ENCODE measurements around the gene RNU6-9.

- TF ChIP-seq CTCF (IDR thresholded peaks at IDR 0.05) (no peak), POLR2AphosphoS5 (IDR thresholded peaks at IDR 0.05; ENCODE audit: low read depth, low read length) (no peak)
- TF ChIP-seq, protein P1, sequence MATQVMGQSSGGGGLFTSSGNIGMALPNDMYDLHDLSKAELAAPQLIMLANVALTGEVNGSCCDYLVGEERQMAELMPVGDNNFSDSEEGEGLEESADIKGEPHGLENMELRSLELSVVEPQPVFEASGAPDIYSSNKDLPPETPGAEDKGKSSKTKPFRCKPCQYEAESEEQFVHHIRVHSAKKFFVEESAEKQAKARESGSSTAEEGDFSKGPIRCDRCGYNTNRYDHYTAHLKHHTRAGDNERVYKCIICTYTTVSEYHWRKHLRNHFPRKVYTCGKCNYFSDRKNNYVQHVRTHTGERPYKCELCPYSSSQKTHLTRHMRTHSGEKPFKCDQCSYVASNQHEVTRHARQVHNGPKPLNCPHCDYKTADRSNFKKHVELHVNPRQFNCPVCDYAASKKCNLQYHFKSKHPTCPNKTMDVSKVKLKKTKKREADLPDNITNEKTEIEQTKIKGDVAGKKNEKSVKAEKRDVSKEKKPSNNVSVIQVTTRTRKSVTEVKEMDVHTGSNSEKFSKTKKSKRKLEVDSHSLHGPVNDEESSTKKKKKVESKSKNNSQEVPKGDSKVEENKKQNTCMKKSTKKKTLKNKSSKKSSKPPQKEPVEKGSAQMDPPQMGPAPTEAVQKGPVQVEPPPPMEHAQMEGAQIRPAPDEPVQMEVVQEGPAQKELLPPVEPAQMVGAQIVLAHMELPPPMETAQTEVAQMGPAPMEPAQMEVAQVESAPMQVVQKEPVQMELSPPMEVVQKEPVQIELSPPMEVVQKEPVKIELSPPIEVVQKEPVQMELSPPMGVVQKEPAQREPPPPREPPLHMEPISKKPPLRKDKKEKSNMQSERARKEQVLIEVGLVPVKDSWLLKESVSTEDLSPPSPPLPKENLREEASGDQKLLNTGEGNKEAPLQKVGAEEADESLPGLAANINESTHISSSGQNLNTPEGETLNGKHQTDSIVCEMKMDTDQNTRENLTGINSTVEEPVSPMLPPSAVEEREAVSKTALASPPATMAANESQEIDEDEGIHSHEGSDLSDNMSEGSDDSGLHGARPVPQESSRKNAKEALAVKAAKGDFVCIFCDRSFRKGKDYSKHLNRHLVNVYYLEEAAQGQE (IDR thresholded peaks at IDR 0.05; ENCODE audit: insufficient read depth in 1 of 2, low read depth in 2 of 2, low read length in 1 of 2) = no peak
Observed at GRCh38 chr19:870314-870713, 23.0 kb upstream of the RNU6-9 start.
